Hippocampal formation (tissue), 2 donors: ENCODE measurements around the gene SUSD5.

Experiments used
- DNase-seq, 2 donors: peaks; one replicate each; lab custom pipeline; 2025; lab: John Stamatoyannopoulos, UW

Gene SUSD5

DNA sequence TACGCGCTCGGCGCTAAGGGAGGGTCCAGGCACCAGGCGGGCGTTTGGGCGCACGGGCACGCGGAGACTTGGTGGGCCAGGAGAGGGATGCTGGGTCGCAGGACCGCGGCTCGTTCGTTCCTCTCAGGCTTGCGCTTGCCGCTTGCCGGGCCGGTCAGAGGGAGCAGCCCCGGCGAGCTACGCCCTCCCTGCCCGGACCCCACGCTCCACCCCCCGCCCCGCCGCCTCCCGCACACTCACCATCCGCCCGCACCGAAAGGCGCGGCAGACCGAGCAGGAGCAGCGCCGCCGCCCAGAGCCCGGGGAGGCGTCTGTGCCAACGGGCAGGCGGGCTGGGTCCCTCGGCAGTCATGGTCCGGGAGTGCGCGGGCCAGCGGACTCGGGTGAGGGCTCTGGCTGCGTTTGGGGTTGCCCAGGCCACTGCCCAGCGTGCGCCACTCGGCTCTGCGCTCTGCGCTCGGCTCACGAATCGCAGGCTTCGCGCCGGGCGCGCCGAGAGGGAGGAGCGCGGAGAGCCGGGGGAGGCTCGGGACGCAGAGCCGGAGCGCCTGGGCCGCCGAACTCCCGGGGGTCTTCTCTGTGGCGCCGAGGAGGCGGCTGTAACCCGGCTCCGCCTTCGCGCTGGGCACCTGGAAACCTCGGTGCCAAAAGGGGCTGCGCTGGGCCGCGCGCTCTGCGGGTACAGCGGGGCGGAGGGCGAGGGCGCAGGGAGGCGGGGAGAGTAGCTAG is at the start of gene SUSD5:
Gene SUSD5, minus strand, starts transcription at position 365 of the 729 bp plus-strand sequence. Its CDS starts 13 bp downstream, at position 352.
- peak in 1 of 2 donors; percentile 27 for DNase-seq

DNA sequence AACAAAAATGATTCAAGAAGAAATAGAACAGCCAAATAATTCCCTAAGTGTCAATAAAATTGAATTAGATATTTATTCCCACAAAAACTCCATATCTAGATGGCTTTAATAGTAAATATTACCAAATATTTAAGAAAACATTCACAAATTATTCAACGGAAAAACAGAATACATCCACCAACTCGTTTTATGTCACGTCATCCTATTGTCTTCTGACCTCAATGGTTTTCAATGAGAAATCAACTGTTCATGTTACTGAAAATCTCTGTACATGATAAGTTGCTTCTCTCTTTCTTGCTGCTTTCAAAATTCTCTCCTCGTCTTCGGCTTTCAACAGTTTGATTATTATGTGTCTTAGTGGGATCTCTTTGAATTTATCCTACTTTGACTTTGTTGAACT is 41.5 kb upstream of the SUSD5 start:
- no peak for DNase-seq

DNA sequence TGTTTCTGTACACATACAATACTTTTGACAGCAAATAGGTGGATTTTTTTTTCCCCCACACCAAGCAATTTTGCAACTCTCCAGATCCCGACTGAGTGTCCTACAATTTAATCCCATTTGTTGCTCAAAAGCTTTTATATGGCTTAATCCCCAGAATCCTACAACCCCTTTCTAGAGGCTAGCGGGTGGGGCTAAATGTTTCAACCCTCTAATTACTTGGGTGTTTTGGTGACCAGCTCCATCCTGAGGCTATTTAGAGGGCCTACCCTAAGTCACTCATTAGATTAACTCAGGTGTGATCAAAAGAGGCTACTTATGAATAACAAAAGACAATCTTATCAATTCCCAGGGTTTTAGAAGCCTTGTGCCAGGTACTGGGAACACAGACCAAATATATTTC is 37.6 kb upstream of the SUSD5 start:
- DNase-seq, result no peak

DNA sequence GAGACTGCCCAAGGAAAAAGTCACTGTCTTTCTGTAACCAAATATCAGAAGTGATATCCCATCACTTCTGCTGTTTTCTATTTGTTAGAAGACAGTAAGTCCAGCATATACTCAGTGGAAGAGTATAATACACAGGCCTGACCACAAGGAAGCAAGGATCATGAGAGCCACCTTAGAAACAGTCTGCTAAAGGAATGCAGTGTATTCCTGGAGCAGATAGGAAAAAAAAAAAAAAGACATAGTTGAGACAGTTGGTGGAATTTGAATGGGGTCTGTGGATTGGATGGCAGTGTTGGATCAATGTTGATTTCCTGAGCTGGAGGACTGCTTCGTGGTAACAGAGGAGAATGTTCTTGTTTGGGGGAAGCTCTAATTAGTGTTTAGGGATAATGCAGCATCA is 32.1 kb upstream of the SUSD5 start:
- no peak for DNase-seq

DNA sequence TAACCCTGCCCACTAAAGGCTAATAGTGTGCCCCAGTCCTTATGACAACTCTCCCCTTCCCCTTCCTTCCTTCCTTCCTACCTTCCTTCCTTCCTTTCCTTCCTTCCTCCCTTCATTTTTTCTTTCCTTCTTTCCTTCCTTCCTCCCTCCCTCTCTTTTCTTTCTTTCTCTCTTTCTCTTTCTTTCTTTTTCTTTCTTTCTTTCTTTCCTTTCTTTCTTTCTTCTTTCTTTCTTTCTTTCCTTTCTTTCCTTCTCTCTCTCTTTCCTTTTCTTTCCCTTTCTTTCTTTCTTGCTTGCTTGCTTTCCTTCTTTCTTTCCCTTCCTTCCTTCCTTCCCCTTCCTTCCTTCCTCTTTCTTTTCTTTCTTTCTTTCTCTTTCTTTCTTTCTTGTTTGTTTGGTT is 28.2 kb upstream of the SUSD5 start:
- DNase-seq, result no peak

DNA sequence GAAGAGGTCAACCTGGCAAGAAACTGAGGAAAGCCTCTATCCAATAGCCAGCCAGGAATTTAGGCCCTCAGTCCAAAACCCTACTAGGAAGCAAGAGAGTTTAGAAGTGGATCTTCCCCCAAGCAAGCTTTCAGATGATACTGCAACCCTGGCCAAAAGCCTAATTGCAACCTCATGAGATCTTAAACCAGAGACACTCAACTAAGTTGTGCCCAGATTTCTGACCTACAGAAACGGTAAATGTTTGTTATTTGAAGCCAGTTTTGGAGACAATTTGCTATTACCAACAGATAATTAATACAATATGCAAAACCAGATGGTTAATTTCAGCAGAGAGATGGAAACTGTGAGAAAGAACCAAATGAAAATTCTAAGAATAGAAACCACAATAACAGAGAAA is 21.7 kb upstream of the SUSD5 start:
- no peak for DNase-seq

DNA sequence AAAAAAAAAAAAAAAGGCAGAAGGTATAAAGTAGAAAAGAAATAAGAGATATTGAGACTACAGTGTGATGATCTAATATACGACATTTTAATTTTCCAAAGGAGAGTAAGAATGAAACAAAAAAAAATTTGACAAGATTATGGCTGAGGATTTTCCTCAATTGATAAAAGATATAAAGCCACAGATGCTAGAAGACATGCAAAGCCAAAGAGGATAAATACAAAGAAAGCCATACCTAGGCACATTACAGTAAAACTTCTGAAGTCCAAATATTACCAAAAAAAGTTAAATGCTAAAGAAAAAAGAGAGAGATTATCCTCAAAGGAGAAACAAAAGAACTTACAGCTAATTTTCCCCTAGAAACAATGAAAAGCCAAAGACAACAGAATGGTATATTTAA is 20.3 kb upstream of the SUSD5 start:
- no peak for DNase-seq

DNA sequence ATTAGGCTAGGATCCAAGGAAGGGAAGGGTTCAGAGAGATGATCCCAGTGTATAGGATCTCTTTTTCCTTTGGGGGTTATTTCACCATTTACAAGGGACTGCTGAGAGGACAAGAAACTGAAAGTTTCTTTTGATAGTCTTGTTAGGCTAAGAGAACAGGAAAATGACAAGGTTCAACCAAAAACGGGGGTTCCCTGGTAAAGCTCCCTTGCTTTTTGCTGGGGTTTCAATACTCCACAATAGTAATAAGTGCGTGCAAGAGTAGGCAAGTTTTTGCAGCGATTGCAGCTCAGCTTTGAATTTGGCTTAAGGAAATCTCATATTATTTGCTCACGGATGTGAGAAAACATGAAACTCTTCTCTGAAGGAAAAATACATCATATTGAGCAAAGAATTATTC is 18.8 kb upstream of the SUSD5 start:
- no peak for DNase-seq

DNA sequence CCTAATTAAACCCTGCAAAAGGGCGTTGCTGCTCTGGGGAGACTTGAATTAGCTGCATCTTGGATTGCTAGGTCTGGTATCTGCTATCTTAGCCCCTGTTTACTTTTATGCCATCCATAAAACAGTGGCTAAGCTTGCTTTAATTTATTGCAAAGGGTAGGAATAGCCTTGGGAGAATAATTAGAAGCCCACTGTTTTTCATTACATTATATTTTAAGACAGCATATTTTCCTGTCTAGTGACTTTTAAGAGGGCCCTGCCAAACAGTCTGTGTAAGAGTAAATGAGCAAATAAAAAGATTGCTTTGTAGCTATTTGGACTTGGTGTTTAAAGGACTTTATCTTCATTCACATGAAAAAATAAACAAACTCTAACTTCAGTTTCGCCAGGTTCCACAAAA is 17.4 kb upstream of the SUSD5 start:
- no peak for DNase-seq

DNA sequence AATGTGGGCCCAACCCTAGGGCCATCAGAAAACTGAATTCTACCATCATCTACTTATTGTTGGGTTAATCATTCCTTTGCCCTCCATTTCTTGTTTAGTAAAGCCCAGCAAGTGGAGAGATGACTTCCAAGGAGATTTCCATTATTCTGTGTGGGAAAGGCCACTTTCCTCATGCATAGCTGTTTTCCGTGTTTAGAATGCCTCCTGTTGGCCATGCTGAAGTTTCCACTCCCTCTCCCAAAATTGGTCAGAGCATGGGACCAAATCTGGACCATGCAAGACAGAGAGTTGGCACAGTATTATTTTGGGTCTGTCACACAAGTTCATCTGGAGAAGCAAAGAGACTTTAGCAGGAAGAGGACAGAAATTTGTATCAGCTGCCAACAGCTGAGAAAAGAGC is 15.3 kb upstream of the SUSD5 start:
- DNase-seq, result no peak

DNA sequence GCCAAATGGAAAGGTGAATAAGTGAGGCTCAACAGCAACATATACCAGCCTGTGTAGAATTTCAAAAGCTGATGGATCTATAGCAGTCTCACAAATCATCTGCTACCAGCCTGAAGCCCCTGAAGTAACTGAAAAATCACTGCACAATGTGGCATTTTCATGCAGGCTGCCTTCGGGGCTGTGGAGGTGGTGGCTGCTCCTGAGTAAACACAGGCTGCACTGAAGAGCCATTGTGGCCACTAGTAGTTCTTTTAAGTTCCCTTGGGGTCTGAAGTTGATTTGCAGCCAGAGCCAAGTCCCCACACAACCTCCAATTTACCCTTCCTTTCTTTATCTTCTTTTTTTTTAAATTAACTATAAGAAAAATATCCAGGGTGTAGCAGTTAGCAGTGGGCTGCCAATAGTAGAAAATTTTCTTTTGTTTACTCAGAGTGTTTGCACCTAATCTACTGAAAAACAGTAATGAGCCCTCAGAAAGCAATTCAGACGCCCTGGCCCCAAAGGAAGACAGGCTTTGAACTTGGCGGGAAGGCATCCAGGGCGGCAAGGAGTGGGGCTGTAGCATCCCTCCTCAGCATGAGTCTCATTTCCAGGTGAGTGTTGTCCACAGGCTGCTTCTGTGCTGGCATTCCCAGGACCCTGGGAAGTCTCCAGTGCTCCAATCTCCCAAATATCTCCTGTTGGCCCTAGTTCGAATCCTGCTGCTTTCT is 13.3 kb upstream of the SUSD5 start:
- DNase-seq, result no peak

DNA sequence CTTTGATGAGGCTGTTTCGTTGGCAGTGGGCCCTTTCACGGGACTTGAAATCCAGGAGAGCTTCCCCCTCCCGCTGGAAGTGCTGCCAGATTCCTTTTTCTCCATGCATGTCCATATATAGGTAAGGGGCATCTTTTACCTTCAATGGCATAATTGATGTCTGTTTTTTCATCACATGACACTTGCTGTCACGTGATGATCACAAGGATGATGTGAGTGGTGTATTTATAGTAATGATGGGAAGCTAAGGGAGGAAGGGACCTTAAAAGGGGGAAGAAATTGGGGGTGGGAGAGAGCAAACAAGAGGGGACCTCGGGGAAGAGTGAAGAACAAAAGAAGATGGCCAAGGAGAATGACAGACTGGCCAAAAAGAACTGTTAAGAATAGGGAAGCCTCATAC is 11.3 kb upstream of the SUSD5 start:
- no peak for DNase-seq

DNA sequence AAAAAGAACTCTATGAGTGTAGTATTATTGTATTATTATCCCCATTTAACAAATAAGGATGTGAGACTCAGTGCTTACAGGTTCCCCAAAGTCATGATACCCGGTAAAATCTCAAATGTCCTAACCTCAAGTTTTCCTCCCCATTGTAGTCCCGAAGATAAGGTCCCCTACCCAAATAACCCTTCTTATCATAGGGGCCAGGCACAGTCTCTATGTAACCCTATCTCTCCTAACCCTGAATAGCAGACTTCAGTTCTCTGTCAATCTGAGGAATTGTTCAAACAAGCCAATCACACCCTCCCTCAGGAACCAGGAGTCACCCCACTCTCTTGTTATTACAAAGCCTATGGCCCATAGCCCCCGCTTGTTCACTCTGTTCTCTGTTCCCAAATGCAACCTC is 10.5 kb upstream of the SUSD5 start:
- DNase-seq, result no peak

DNA sequence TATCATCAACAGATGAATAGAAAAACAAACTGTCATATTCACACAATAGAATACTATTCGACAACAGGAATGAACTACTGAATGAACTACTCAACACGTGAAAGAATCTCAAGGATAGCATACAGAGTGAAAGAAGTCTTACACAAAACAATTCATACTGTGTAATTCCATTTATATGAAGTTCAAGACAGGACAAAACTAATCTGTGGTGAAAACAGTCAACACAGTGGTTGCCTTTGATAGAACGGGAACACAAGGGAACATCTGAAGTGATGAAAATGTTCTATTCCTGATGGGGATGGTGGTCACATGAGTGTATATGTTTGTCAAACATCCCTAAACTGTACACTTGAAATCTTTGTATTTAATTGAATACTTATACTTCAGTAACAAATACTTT is 2.6 kb upstream of the SUSD5 start:
- no peak for DNase-seq

DNA sequence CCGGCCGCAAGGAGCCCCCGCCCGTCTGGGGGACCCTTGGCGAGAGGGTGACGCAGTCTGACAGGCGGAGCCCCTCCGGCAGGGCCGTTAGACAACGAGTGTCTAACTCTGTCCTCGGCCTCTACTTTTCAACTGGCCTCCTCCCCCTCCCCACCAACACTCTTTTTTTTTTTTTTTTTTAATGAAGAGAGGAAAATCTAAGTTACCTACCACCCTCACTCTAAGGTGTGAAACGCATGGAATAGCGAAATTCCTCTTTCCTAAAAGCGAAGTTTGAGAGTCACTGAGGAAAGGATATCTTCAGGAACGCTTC is 521 bp upstream of the SUSD5 start:
- DNase-seq, result no peak

DNA sequence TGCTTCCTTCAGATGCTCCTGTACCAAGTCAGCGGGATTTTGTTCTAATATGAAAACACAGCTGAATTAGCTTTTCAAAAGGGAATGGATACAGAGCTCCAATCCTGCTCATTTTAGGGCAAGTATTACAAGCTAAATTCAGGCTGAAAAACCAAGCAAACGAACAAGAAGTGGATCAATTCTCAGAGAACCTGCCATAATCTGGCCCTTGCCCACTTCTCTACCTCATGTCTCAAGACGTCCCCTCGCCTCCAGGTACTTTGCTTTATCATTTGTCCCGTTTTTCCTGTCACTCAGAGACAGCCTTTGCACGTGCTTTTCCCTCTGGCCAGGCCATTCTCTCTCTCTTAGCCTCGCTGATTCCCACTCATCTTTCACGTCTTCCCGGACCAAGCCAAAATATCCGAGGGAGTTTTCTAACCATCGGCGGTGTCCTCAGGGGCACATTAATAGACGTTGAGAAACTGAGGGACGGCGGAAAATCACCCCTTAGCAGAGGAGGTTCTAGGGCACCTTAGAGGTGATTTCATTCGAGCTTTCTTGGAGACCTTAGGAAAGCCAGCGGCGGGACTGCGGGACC is 654 bp downstream of the SUSD5 start:
- DNase-seq, result no peak

DNA sequence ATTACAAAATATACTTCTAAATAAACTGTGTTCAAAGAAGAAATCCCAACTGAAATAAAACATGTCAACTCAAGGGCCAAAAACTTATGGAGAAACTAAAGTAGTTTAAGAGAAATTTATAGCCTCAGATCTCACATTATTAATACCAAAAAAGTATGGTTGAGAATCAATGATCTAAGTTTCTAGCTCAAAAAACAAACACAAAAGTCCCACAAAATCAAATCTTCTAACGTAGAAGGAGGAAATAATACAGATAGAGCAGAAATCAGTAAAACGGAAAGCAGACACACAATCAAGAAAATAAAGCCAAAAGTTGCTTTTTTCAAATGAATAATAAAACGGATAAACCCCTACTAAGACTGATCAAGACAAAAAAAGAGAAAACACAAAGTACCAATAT is 2.9 kb downstream of the SUSD5 start:
- DNase-seq, result no peak

DNA sequence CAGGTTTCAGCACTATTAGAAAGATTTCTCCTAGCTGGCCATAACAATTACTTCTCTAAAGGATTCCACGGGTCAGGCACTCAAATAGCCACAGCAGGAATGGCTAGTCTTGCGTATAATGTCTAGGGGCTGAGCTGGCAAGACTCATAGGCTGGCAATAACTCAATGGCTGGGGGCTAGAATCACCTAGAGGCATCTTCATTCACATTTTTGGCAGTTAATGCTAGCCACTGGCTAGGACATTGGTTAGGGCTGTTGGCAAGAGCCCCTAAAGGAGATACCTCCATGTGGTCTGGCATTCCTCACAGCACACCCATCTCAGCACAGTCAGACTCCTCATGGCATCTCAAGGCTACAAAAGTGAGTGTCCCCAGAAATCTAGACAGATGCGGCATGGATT is 6.2 kb downstream of the SUSD5 start:
- DNase-seq, result no peak

DNA sequence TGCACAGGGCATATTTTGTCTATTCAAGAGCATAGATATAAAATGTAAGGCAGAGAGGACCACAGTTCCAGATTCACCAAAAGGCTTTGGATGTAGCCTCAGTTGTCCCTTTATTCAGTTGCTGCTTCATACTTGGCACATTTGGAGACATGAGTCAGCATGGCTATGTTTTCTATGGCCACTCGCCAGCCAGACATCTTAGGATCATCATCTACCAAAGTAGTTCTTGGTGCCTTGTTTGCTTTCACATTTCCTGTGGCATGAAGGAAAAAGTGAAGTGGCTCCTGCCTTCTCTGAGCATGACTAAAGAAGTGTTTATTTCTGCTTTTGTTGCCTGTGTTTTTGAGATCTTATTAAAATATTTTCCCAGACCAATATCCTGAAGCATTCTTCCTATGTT is 7.2 kb downstream of the SUSD5 start:
- no peak for DNase-seq

DNA sequence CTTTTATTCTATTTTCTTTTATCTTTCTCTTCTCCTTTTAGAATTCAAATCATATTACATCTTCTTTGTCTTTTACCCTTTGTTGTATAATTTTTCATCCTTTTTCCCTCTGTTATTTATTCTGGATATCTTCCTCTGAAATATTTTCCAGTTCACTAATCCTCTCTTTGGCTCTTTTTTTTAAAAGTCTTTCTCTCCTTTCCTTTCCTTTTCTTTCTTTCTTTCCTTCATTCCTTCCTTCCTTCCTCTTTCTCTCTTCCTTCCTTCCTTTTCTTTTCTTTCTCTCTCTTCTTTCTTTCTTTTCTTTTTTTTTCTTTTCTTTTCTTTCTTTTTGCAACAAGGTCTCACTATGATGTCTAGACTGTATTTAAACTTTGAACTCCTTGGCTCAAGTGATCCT is 9.3 kb downstream of the SUSD5 start:
- DNase-seq, result no peak

DNA sequence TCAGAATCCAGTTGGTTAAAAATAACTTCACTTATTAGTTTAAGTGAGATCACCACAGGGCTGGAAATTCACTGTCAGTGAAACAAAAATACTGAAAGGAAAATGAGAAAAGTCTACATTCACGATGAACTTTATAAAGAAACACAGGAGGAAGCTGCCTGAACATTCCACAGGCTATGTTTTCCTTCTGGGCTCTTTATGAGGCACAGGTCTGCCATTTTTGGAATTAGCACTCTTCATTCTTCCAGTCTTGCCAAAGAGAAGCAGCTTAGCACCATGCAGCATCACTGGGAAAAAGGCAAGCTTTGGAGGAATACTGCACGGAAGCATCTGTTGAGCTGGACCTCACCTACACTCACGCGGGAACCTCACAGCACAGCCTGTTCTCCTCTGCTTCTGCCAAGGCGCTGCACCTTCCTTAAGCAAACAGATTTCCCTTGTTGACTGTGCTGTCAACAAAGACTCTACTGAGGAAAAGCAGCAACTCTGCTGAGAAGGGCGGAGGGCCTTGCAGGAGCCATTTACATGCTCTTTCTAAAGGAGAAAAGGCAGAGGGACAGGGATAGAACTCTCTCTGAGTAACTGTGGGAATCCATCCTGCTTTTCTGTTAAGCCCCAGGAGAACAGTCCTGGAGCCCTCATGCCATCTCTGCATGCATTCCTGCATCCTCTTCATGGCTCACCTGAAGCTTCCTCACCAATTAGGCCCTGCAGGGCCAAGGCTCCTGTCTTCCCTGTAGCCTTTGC is 15.7 kb downstream of the SUSD5 start:
- peak in 1 of 2 donors; percentile 32 for DNase-seq

DNA sequence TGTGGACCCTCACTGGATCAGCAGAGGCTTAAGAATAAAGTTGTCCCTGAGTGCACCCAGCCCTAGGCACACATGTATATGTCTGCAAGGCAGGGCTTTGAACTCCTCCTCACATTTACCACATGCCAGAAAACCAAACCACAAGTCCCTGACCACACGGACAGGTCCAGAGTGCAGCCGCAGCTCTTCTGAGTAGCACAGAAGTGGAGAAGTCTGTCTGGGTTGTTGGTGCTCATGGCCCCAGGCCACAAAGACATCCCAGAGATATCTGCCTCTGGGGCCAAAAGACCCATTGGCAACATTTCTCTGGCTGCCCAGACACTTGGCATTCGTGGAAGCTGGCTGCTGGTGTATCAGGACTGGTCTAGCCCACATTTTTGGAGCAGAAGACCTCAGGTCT is 17.4 kb downstream of the SUSD5 start:
- no peak for DNase-seq

DNA sequence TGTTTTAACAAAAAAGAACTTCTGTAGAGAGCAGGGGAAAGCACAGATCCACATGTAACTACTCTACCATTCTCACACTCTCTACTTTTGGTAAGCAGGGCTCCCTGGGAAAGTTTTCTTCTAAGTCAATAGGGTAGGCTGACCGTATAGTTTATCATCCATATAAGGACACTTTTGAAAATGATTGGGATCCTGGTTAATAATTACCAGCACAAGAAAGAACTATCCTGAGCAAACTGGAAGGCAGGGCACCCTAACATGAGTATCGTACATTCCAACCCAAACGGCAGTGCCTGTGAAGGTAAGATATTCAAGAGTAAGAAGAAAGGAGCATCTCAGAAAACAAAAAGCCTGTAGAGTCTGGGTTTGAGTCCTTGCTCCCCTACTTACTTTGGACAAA is 22.1 kb downstream of the SUSD5 start:
- no peak for DNase-seq
